ENCODE results near the gene NPIPB6.

NPIPB6 gene

DNA sequence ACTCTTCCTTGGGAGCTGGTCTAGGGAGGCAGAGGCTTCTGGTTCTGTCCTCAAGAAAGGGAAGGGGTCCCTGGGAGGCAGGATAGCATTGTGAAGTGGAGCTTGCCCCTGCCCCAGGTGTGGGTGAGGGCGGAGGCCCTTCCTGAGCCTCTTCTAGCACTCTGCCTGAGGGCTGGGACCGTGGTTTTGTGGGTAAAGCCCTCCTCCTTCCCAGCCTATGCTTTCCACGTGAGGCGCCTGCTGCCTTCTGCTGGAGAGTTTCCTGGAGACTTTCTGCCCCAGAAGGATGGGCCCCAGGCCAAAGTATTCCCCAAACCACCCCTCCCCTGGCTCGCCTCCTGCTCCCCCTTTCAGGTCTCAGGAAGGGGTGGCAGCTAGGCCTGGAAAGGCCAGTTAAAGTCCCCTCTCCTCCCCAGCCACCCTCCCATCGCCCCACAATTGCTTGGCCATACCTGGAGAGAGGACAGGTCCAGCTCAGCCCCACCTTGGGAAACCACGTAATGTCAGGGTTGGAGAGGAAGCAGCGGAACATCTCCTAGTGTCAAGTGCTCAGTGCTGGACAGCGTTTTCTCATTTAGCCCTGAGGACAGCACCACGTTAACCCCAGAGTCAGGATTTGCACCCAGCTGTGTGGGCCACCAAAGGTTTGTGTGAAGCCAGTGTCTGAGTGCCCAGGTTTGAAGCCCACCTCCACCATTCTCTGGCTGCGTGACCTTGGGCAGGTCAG, 65.4 kb downstream of the NPIPB6 start:
- no peak for DNase-seq

DNA sequence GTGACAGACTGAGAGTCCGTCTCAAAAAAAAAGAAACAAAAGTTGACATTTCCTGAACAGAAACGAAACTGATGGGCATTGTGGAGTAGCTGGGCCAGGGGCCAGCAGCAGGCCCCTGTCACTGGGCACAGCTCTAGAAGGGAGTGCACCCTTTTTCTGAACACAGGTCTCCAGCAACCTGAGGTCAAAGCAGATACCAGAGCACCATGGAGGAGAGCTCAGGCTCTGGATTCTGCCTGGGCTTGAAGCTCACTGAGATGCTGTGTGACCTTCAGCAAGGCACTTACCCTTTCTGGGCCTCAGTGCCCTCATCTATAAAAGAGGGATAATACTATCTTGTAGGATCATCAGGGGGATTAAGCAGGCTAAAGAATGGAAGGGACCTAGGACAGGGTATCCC, 66.0 kb downstream of the NPIPB6 start:
- no peak for DNase-seq

DNA sequence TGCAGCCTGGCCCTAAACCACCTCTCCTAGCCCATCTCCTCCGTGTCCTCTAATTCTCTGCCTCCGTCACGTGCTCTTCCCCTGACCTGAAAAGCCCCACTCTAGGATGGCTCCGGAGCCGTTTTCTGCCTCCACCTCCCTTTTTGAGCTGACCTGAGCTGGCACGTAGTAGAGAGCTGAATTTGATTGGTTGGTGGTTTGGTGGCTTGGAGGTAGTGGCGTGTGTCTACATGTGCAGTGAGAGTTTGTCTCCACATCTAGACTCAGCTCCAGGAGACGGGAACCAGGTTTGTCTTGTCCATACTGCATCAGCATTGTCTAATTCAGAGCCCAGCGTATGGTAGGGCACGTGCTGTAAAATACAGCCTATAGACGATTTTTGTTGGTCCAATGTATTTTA, 68.0 kb downstream of the NPIPB6 start:
- no peak for DNase-seq

DNA sequence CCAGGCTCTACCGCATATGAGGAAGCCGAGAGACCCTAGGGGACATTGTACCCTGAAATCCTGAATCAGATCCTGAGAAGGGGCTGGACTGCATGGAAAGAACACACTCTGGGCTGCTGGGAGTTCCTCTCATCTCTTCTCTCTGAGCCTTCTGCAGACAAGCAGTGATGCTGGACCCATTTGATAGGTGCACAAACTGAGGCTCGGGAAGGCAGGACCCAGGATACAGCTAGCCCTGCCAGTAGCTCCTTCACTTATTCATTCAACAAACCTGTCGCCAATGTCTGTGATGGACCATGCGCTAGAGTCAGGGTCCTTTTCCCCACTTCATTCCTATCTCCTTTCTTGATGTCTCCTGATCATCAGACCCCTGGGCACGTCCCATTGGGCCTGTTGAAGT, 69.1 kb downstream of the NPIPB6 start:
- no peak for DNase-seq

DNA sequence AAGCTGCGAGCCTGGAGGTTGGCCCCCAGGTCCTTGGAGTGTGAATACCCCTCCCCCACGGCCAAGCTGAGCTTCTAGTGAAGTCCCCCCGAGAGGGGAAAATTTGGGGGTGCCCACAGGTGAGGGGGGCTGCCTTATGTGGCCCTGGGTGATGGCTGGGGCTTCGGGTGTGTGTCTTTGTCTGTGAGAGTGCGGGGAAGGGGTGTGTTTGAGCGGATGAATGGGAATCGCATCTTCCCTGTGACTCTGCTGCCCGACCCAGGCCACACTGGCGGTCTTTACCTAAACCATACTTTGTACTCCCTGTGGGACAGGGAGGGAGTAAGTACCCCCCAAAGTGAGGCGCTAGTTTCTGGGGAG, 69.7 kb downstream of the NPIPB6 start:
- DNase-seq = no peak

DNA sequence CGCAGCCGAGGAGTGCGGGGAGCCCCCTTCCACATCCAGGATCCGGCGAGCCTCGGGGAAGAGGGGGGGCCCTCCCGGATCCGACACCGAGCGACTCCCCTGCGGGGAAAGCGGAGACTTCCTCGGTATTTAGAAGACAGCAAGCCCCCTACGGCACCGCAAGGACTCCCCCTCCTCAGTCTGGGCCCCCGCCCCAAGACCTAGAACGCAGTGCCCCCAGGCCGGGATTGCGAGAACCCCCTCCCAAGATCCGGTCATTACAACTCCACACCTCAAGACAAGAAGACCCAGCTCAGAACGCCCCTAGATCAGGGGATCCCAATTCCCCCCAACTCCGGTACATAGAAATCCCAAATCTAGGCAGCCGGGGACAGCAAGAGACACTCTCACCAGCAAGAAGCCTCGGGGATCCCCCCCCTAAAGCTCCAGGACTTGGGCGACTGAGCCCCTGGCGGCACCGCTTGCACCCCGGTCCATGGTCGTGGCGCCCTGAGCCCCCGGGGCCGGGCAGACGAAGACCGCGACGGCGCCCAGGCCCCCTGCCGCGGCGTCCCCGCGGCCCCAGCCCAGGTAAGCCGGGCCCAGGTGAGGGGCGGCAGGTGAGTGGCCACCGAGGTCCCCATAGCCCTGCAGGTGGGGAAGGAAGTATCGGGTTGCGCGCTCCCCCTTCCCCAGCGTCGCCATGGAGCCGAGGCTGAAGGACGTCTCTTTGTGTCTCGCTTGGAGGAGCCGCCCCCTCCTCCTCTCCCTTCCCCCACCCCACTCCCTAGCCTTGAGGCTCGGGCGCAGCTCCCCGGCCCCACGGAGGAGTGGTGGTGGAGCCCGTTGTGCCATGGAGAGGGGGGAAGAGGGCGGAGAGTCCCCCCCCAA, 70.3 kb downstream of the NPIPB6 start:
- DNase-seq = peak; percentile 65
